Right atrium auricular region (tissue), 2 donors: ENCODE results near the gene SOX5. TPM values are rescaled to one million over a fixed set of nuclear protein-coding genes. Genes with fewer than 3 reads are reported as not detected.

ENCODE experiments used
- DNase-seq: peaks from one replicate; pipeline ENCODE4 v3.0.0-alpha.2; 2019; ENCODE audit warnings: low spot score
- H3K27ac ChIP-seq, 2 donors: fragments of 200-600 bp; sonication (generic); 1 replicate in 1 of 2; 2 replicates in 1 of 2; pipeline ENCODE4 v1.5.1; 2016 to 2019
- H3K27me3 ChIP-seq, 2 donors: fragments of 200-600 bp; sonication (generic); one replicate each; pipeline versions ENCODE4 v1.5.1 to v1.6.0; 2017 to 2019
- H3K36me3 ChIP-seq: fragments of 200-600 bp; sonication (generic); one replicate; pipeline ENCODE4 v1.5.1; 2016
- H3K4me1 ChIP-seq, 2 donors: fragments of 200-600 bp; sonication (generic); one replicate each; pipeline versions ENCODE4 v1.5.1 to v1.6.0; 2017 to 2019
- H3K4me3 ChIP-seq, 2 donors: fragments of 200-600 bp; sonication (generic); 1 replicate in 1 of 2; 2 replicates in 1 of 2; pipeline ENCODE4 v1.5.1; 2017 to 2019; ENCODE audit warnings: mild to moderate bottlenecking in 1 of 2, moderate library complexity in 1 of 2
- H3K9me3 ChIP-seq, 2 donors: fragments of 200-600 bp; sonication (generic); one replicate each; pipeline ENCODE4 v1.5.1; 2019
- CTCF ChIP-seq, 2 donors: fragments of 200-600 bp; sonication (generic); IDR thresholded peaks; one replicate each; pipeline ENCODE4 v1.5.1; 2019; ENCODE audit warnings: antibody characterized with exemption in 2 of 2
- total RNA-seq, 2 donors: library from RNA; depleted of rRNA; stranded (reverse); fragments of >200 nt; gene quantifications; one replicate each; pipeline ENCODE4 v1.1.0, GENCODE V29; 2016

The SOX5 gene
- total RNA-seq = 1 to 10 TPM; 3.9 to 5.6 TPM

GRCh38 chr12:23949348-23950209, at the start of gene SOX5:
Gene SOX5 (minus strand): TSS chr12:23949670. CDS start chr12:23949601, 69 bp downstream.
- TF ChIP-seq CTCF (IDR thresholded peaks at IDR 0.05) = peak in 1 of 2 donors; percentile 67
- H3K4me3 ChIP-seq = peak within 1 kb of the TSS; percentile 46 to 47
- no peaks in the 10 kb centered on the region for H3K36me3 ChIP-seq
- no peaks in the 10 kb centered on the region for H3K27me3 ChIP-seq
- peaks cover 0 to 8% of the 10 kb centered on the region in 2 donors for H3K4me1 ChIP-seq
- no peaks in the 10 kb centered on the region for H3K9me3 ChIP-seq
- DNase-seq = peak; percentile 60
- peak within 1 kb of the TSS in 1 of 2 donors; percentile 9 for H3K27ac ChIP-seq

- DNase-seq = no peak
- no peak for TF ChIP-seq CTCF (IDR thresholded peaks at IDR 0.05)
- H3K27me3 ChIP-seq = no peaks in the 10 kb centered on the region
- no peaks in the 10 kb centered on the region for H3K4me1 ChIP-seq
- no peaks in the 10 kb centered on the region for H3K9me3 ChIP-seq
- H3K27ac ChIP-seq = no peak overlapping the region
- no peaks in the 10 kb centered on the region for H3K36me3 ChIP-seq
- no peak overlapping the region for H3K4me3 ChIP-seq
Measured at GRCh38 chr12:23987046-23987445, 37.6 kb upstream of the SOX5 start.

GRCh38 chr12:23980826-23981225, 31.4 kb upstream of the SOX5 start:
- TF ChIP-seq CTCF (IDR thresholded peaks at IDR 0.05) = no peak
- H3K9me3 ChIP-seq = no peaks in the 10 kb centered on the region
- DNase-seq = no peak
- no peak overlapping the region for H3K27ac ChIP-seq
- no peaks in the 10 kb centered on the region for H3K4me1 ChIP-seq
- no peaks in the 10 kb centered on the region for H3K36me3 ChIP-seq
- H3K4me3 ChIP-seq = no peak overlapping the region
- no peaks in the 10 kb centered on the region for H3K27me3 ChIP-seq

GRCh38 chr12:23964812-23965211, 15.3 kb upstream of the SOX5 start:
- TF ChIP-seq CTCF (IDR thresholded peaks at IDR 0.05) = no peak
- no peaks in the 10 kb centered on the region for H3K9me3 ChIP-seq
- no peaks in the 10 kb centered on the region for H3K36me3 ChIP-seq
- no peak for DNase-seq
- H3K4me1 ChIP-seq = no peaks in the 10 kb centered on the region
- H3K27ac ChIP-seq = no peak overlapping the region
- H3K27me3 ChIP-seq = no peaks in the 10 kb centered on the region
- H3K4me3 ChIP-seq = no peak overlapping the region

GRCh38 chr12:23959826-23960225, 10.4 kb upstream of the SOX5 start:
- Histone ChIP-seq H3K36me3 (no peaks in the 10 kb centered on the region), H3K9me3 (no peaks in the 10 kb centered on the region), H3K27me3 (no peaks in the 10 kb centered on the region), H3K4me3 (no peak overlapping the region), H3K4me1 (no peaks in the 10 kb centered on the region), H3K27ac (no peak overlapping the region)
- DNase-seq = no peak
- no peak for TF ChIP-seq CTCF (IDR thresholded peaks at IDR 0.05)
